H1 (cell line): Measurements from ENCODE around the gene ASCC3. TPM values are rescaled to one million over a fixed set of nuclear protein-coding genes. Genes with fewer than 3 reads are reported as not detected.

Experiments
- CTCF ChIA-PET: fragments of 300-600 bp; sonication (Branson Sonifier 250); formaldehyde crosslinking; loops from one replicate; lab custom pipeline; 2021; ENCODE audit not compliant: partially characterized antibody; lab: Charles Lee
- POLR2A ChIA-PET: fragments of 300-600 bp; sonication (Branson Sonifier 250); formaldehyde crosslinking; loops from one replicate; lab custom pipeline; 2021; ENCODE audit warnings: inconsistent platforms; ENCODE audit not compliant: partially characterized antibody; lab: Charles Lee
- DNase-seq, 2 experiments: peaks; one replicate each; pipeline versions ENCODE4 v3.0.0 to v3.0.0-alpha.2; 2010 to 2022; ENCODE audit warnings: low spot score in 2 of 2, low read depth in 1 of 2, mixed read lengths in 1 of 2
- FAIRE-seq: peaks from 2 replicates; lab custom pipeline; 2011; peaks lifted over from hg19 to GRCh38; lab: Jason Lieb, UNC
- H2AFZ ChIP-seq: 2 replicates; pipeline ENCODE4 v1.8.1; 2012; ENCODE audit warnings: low read length, inconsistent platforms
- H2AK5ac ChIP-seq: 2 replicates; pipeline ENCODE4 v1.6.1; 2013; ENCODE audit warnings: low read depth, low read length
- H2BK120ac ChIP-seq: replicated peaks from 2 replicates; pipeline ENCODE3; 2013; ENCODE audit warnings: low read depth, low read length, inconsistent platforms
- H2BK12ac ChIP-seq: 2 replicates; pipeline ENCODE4 v1.6.1; 2013; ENCODE audit warnings: low read depth, low read length
- H2BK15ac ChIP-seq: 2 replicates; pipeline ENCODE4 v1.6.1; 2013; ENCODE audit warnings: low read length
- H2BK20ac ChIP-seq: 2 replicates; pipeline ENCODE4 v1.6.1; 2013; ENCODE audit warnings: low read length
- H2BK5ac ChIP-seq: 2 replicates; pipeline ENCODE4 v1.6.1; 2013; ENCODE audit warnings: low read depth, low read length
- H3K14ac ChIP-seq: 2 replicates; pipeline ENCODE4 v1.6.1; 2013; ENCODE audit warnings: inconsistent platforms; ENCODE audit not compliant: insufficient read length
- H3K18ac ChIP-seq: 2 replicates; pipeline ENCODE4 v1.6.1; 2013; ENCODE audit warnings: low read length; ENCODE audit errors: extremely low read depth
- H3K23ac ChIP-seq: 2 replicates; pipeline ENCODE4 v1.6.1; 2013; ENCODE audit warnings: inconsistent platforms; ENCODE audit not compliant: insufficient read length
- H3K23me2 ChIP-seq: 2 replicates; pipeline ENCODE4 v1.6.1; 2013; ENCODE audit warnings: low read depth, low read length
- H3K27ac ChIP-seq: 2 replicates; pipeline ENCODE4 v1.6.1; 2011; ENCODE audit warnings: low read depth, low read length, inconsistent platforms
- H3K27me3 ChIP-seq, 4 experiments: replicated peaks in 1 of 4; 1 replicate in 1 of 4; 2 replicates in 3 of 4; pipeline versions ENCODE4 v1.6.1 to v1.8.1; 2011 to 2013; ENCODE audit warnings: low read length in 3 of 4, mild to moderate bottlenecking in 3 of 4, inconsistent platforms in 2 of 4, mixed read lengths in 2 of 4, moderate library complexity in 1 of 4; ENCODE audit not compliant: control insufficient read depth in 3 of 4, insufficient read depth in 3 of 4; ENCODE audit errors: extremely low read depth in 1 of 4
- H3K36me3 ChIP-seq, 4 experiments: 2 replicates each; pipeline versions ENCODE4 v1.6.1 to v1.8.1; 2011 to 2013; ENCODE audit warnings: mild to moderate bottlenecking in 4 of 4, low read length in 3 of 4, moderate library complexity in 2 of 4, control low read depth in 1 of 4, inconsistent platforms in 1 of 4; ENCODE audit not compliant: insufficient read depth in 4 of 4, control insufficient read depth in 2 of 4
- H3K4ac ChIP-seq: replicated peaks from 2 replicates; pipeline ENCODE3; 2013; ENCODE audit warnings: low read length, low read depth, mixed read lengths, inconsistent platforms; ENCODE audit not compliant: insufficient read length
- H3K4me1 ChIP-seq, 4 experiments: replicated peaks in 1 of 4; 1 replicate in 1 of 4; 2 replicates in 3 of 4; pipeline versions ENCODE4 v1.6.1 to v1.8.1; 2011 to 2013; ENCODE audit warnings: low read length in 3 of 4, inconsistent platforms in 2 of 4, mixed read lengths in 1 of 4; ENCODE audit not compliant: insufficient read depth in 4 of 4, control insufficient read depth in 3 of 4
- H3K4me2 ChIP-seq, 2 experiments: 2 replicates each; pipeline versions ENCODE4 v1.6.1 to v1.8.1; 2011 to 2013; ENCODE audit warnings: low read depth in 2 of 2, low read length in 2 of 2, control low read depth in 1 of 2, inconsistent platforms in 1 of 2, mild to moderate bottlenecking in 1 of 2; ENCODE audit not compliant: insufficient read depth in 1 of 2
- H3K4me3 ChIP-seq, 4 experiments: fragments of 200-600, 300-600 bp in 1 of 4; sonication (generic), shearing (Covaris generic), sonication (Bioruptor Twin) in 1 of 4; 2 replicates each; pipeline versions ENCODE4 v1.5.1 to v1.8.1; 2011 to 2016; ENCODE audit warnings: low read length in 4 of 4, low read depth in 3 of 4, control low read depth in 2 of 4, inconsistent platforms in 2 of 4, mild to moderate bottlenecking in 2 of 4, mixed read lengths in 1 of 4, moderate library complexity in 1 of 4; ENCODE audit not compliant: insufficient read depth in 2 of 4; ENCODE audit errors: extremely low read depth in 1 of 4
- H3K56ac ChIP-seq: replicated peaks from 2 replicates; pipeline ENCODE3; 2013; ENCODE audit warnings: low read depth, mild to moderate bottlenecking, mixed read lengths, low read length, inconsistent platforms; ENCODE audit not compliant: insufficient read length
- H3K79me1 ChIP-seq: 2 replicates; pipeline ENCODE4 v1.6.1; 2013; ENCODE audit warnings: low read depth, low read length, control low read depth
- H3K79me2 ChIP-seq, 2 experiments: 2 replicates each; pipeline versions ENCODE4 v1.6.1 to v1.8.1; 2012 to 2013; ENCODE audit warnings: low read length in 2 of 2, mild to moderate bottlenecking in 2 of 2, inconsistent platforms in 1 of 2; ENCODE audit not compliant: insufficient read depth in 2 of 2, control insufficient read depth in 1 of 2
- H3K9ac ChIP-seq, 4 experiments: replicated peaks in 1 of 4; 1 replicate in 1 of 4; 2 replicates in 3 of 4; pipeline versions ENCODE4 v1.6.1 to v1.8.1; 2011 to 2013; ENCODE audit warnings: low read depth in 3 of 4, low read length in 3 of 4, control low read depth in 2 of 4, mild to moderate bottlenecking in 2 of 4, moderate library complexity in 2 of 4, inconsistent platforms in 1 of 4; ENCODE audit errors: extremely low read depth in 1 of 4
- H3K9me3 ChIP-seq, 2 experiments: 2 replicates each; pipeline versions ENCODE4 v1.6.1 to v1.8.1; 2012 to 2013; ENCODE audit warnings: mild to moderate bottlenecking in 2 of 2, moderate library complexity in 2 of 2, control low read depth in 1 of 2, inconsistent platforms in 1 of 2, low read depth in 1 of 2, low read length in 1 of 2, mixed read lengths in 1 of 2; ENCODE audit not compliant: insufficient read depth in 2 of 2
- H4K20me1 ChIP-seq, 2 experiments: replicated peaks in 1 of 2; 2 replicates each; pipeline versions ENCODE3 to v1.8.1; 2011 to 2013; ENCODE audit warnings: inconsistent platforms in 2 of 2, low read length in 2 of 2, mild to moderate bottlenecking in 1 of 2; ENCODE audit not compliant: insufficient read depth in 2 of 2, control insufficient read depth in 1 of 2
- H4K5ac ChIP-seq: 2 replicates; pipeline ENCODE4 v1.6.1; 2013; ENCODE audit warnings: low read length, low read depth, mixed read lengths, inconsistent platforms; ENCODE audit not compliant: insufficient read length
- H4K8ac ChIP-seq: 2 replicates; pipeline ENCODE4 v1.8.0; 2013; ENCODE audit warnings: mild to moderate bottlenecking, moderate library complexity, low read length, inconsistent platforms; ENCODE audit not compliant: insufficient read depth; ENCODE audit errors: extremely low read depth
- H4K91ac ChIP-seq: replicated peaks from 2 replicates; pipeline ENCODE3; 2013; ENCODE audit warnings: low read length, mixed read lengths, inconsistent platforms; ENCODE audit not compliant: insufficient read length
- HDAC2 ChIP-seq, 2 experiments: fragments of 300-600 bp in 1 of 2; sonication (generic) in 1 of 2; IDR thresholded peaks; 2 replicates each; pipeline ENCODE4 v1.6.1; 2011 to 2012; ENCODE audit warnings: low read depth in 2 of 2, low read length in 2 of 2, mild to moderate bottlenecking in 2 of 2, moderate library complexity in 2 of 2, borderline replicate concordance in 1 of 2, inconsistent platforms in 1 of 2
- RAD21 ChIP-seq, 2 experiments: IDR thresholded peaks in 1 of 2; conservative IDR thresholded peaks in 1 of 2; 2 replicates each; pipeline ENCODE4 v1.6.1; 2011; ENCODE audit warnings: low read depth in 2 of 2, low read length in 2 of 2, improper control_type of control experiment in 1 of 2, inconsistent platforms in 1 of 2, mild to moderate bottlenecking in 1 of 2, moderate library complexity in 1 of 2
- WGBS, 2 experiments: shearing (Covaris generic) in 1 of 2; methylation state at CpG; one replicate each; pipeline versions ENCODE4 v1.1.6 to v1.1.7; 2013 to 2015; ENCODE audit warnings: low lambda C conversion rate in 2 of 2, mixed read lengths in 2 of 2, inconsistent platforms in 1 of 2, low coverage in 1 of 2, missing lambda C conversion rate in 1 of 2; ENCODE audit not compliant: insufficient replicate concordance in 2 of 2, insufficient coverage in 1 of 2, insufficient read length in 1 of 2; ENCODE audit errors: extremely low coverage in 1 of 2, missing lambda C conversion rate in 1 of 2; 5-methylcytosine and 5-hydroxymethylcytosine counted together
- polyA plus RNA-seq, 7 experiments: library from polyadenylated mRNA; depleted of rRNA in 3 of 7; stranded (reverse) in 5 of 7; unstranded in 2 of 7; fragments of >200 nt in 5 of 7; fragments of 200-250 nt in 2 of 7; gene quantifications; 1 replicate in 5 of 7; 2 replicates in 1 of 7; 4 replicates in 1 of 7; pipeline versions ENCODE4 v1.2.1 to v1.2.3, GENCODE V29; 2011 to 2013; ENCODE audit warnings: missing spikeins in 2 of 7, mixed read lengths in 2 of 7
- total RNA-seq: library from RNA; stranded (reverse); fragmentation: NEBNext Ultra II Directional; extraction: Animal tissue kit (Norgen Biotek cat#: 25700); gene quantifications from 2 replicates; pipeline ENCODE4 v1.2.1, GENCODE V29; 2021

ASCC3 gene
- total and polyA plus RNA-seq, 2 of the 8 experiments (the other 6 are each of a cell fraction or from before 2014, with no cell fraction given): 37.5 to 77.8 TPM

GRCh38 chr6:100796049-100796823, 84.9 kb downstream of the ASCC3 start:
- H2BK15ac ChIP-seq: no peak overlapping the region
- no peak overlapping the region for H3K18ac ChIP-seq
- H3K14ac ChIP-seq: no peak overlapping the region
- no peaks in the 10 kb centered on the region for H3K79me1 ChIP-seq
- no peak overlapping the region for H2BK12ac ChIP-seq
- H4K20me1 ChIP-seq: no peaks in the 10 kb centered on the region
- no peak overlapping the region for H4K5ac ChIP-seq
- no peak overlapping the region for H2AFZ ChIP-seq
- H3K4me1 ChIP-seq: no peaks in the 10 kb centered on the region
- H3K9me3 ChIP-seq: no peaks in the 10 kb centered on the region
- peak; percentile 31 to 41; a peak in 3 of 4 replicates for TF ChIP-seq RAD21 (IDR thresholded peaks at IDR 0.05 in 1 of 2, conservative IDR thresholded peaks at IDR 0.05 in 1 of 2; ENCODE audit: low read depth in 2 of 2, low read length in 2 of 2)
- no peak for TF ChIP-seq HDAC2 (IDR thresholded peaks at IDR 0.05; ENCODE audit: borderline replicate concordance in 1 of 2, low read depth in 2 of 2, low read length in 2 of 2)
- TF ChIP-seq, all 59 proteins: peak for 1
- Histone ChIP-seq H3K4me3 (no peak overlapping the region), H3K9ac (no peak overlapping the region), H2AK5ac (no peak overlapping the region), H2BK20ac (no peak overlapping the region), H3K56ac (no peak overlapping the region), H3K79me2 (no peaks in the 10 kb centered on the region), H3K4ac (no peak overlapping the region), H4K8ac (no peak overlapping the region), H3K27ac (no peak overlapping the region), H3K4me2 (no peak overlapping the region), H3K36me3 (peaks cover 0 to 8% (median 2%) of the 10 kb centered on the region in 4 experiments; a peak in 2 of 8 replicates), H2BK120ac (no peak overlapping the region), H3K23me2 (no peaks in the 10 kb centered on the region), H2BK5ac (no peak overlapping the region), H3K23ac (no peak overlapping the region), H4K91ac (no peak overlapping the region), H3K27me3 (no peaks in the 10 kb centered on the region)
- 88% methylated on average over 4 of the region's 4 CpGs; no CpG with 5 or more reads in 1 of the 2 experiments for WGBS, 2 experiments
- FAIRE-seq (no peak), DNase-seq (no peak)
- ChIA-PET CTCF (no interaction called here), POLR2A (no interaction called here)
